Measurements from ENCODE around the gene PNKP.

PNKP gene

DNA sequence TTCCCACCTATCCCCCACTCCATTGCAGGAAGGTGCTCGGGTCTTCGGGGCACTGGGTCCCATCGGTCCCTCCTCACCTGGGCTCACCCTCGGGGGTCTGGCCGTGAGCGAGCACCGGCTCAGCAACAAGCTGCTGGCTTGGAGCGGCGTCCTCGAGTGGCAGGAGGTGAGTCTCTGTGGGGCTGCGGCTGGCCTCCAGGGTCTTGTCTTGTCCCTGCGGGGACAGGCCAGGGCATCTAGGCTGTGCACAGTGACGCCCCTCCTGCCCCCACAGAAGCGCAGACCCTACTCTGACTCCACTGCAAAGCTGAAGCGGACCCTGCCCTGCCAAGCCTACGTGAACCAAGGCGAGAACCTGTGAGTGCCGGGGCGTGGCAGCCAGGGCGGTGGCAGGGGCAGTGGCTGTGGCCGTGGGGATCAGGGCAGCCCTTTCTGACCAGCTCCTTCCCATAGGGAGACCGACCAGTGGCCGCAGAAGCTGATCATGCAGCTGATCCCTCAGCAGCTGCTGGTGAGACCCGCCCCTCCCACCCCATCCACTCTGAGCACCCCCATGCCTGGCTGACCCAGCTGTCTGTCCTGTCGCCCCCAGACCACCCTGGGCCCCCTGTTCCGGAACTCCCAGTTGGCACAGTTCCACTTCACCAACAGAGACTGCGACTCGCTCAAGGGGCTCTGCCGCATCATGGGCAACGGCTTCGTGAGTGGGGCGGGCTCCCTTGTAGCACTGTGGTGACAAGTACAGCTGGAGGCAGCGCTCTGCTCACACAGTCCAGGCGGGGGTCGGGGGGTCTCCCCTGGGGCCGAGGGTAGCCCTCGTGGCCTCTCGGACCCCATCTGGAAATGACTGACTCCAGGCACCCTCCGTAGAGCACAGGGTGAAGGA is 12.8 kb downstream of the PNKP start:
- no peak for TF ChIP-seq POU6F1 (CRISPR knock-in tag; IDR thresholded peaks at IDR 0.05; ENCODE audit: borderline replicate concordance, low read depth)
- TF ChIP-seq ZNF8 (CRISPR knock-in tag; IDR thresholded peaks at IDR 0.05) = no peak
- no peak for TF ChIP-seq OSR1 (CRISPR knock-in tag; IDR thresholded peaks at IDR 0.05)
- no peak for TF ChIP-seq ZFP30 (CRISPR knock-in tag; IDR thresholded peaks at IDR 0.05)
- TF ChIP-seq, protein P1, sequence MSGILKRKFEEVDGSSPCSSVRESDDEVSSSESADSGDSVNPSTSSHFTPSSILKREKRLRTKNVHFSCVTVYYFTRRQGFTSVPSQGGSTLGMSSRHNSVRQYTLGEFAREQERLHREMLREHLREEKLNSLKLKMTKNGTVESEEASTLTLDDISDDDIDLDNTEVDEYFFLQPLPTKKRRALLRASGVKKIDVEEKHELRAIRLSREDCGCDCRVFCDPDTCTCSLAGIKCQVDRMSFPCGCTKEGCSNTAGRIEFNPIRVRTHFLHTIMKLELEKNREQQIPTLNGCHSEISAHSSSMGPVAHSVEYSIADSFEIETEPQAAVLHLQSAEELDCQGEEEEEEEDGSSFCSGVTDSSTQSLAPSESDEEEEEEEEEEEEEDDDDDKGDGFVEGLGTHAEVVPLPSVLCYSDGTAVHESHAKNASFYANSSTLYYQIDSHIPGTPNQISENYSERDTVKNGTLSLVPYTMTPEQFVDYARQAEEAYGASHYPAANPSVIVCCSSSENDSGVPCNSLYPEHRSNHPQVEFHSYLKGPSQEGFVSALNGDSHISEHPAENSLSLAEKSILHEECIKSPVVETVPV (CRISPR knock-in tag; IDR thresholded peaks at IDR 0.05) = no peak
- TF ChIP-seq ESRRG (CRISPR knock-in tag; IDR thresholded peaks at IDR 0.05) = no peak
- no peak for TF ChIP-seq RARB (CRISPR knock-in tag; IDR thresholded peaks at IDR 0.05)
- TF ChIP-seq ARNTL (CRISPR knock-in tag; IDR thresholded peaks at IDR 0.05; ENCODE audit: borderline replicate concordance, low read depth) = no peak
- no peak for TF ChIP-seq PPARA (CRISPR knock-in tag; IDR thresholded peaks at IDR 0.05; ENCODE audit: borderline replicate concordance)
- no peak for TF ChIP-seq GLIS3 (CRISPR knock-in tag; IDR thresholded peaks at IDR 0.05)
- TF ChIP-seq ZC3H10 (CRISPR knock-in tag; IDR thresholded peaks at IDR 0.05) = no peak
- TF ChIP-seq CSDC2 (CRISPR knock-in tag; IDR thresholded peaks at IDR 0.05) = no peak
- TF ChIP-seq, protein P2, sequence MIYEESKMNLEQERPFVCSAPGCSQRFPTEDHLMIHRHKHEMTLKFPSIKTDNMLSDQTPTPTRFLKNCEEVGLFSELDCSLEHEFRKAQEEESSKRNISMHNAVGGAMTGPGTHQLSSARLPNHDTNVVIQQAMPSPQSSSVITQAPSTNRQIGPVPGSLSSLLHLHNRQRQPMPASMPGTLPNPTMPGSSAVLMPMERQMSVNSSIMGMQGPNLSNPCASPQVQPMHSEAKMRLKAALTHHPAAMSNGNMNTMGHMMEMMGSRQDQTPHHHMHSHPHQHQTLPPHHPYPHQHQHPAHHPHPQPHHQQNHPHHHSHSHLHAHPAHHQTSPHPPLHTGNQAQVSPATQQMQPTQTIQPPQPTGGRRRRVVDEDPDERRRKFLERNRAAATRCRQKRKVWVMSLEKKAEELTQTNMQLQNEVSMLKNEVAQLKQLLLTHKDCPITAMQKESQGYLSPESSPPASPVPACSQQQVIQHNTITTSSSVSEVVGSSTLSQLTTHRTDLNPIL (CRISPR knock-in tag; IDR thresholded peaks at IDR 0.05; ENCODE audit: low read depth) = no peak
- TF ChIP-seq TOX (CRISPR knock-in tag; IDR thresholded peaks at IDR 0.05; ENCODE audit: borderline replicate concordance) = no peak
- ATAC-seq = no peak

- TF ChIP-seq PPARA (CRISPR knock-in tag; IDR thresholded peaks at IDR 0.05; ENCODE audit: borderline replicate concordance) = no peak
Observed at GRCh38 chr19:49853852-49854377, 13.5 kb downstream of the PNKP start.

GRCh38 chr19:49852631-49853126 is 14.7 kb downstream of the PNKP start:
- no peak for ATAC-seq
- TF ChIP-seq ZNF8 (CRISPR knock-in tag; IDR thresholded peaks at IDR 0.05) (no peak), CSDC2 (CRISPR knock-in tag; IDR thresholded peaks at IDR 0.05) (no peak)

More at GRCh38 chr19:49853852-49854377, 13.5 kb downstream of the PNKP start:
- no peak for ATAC-seq

- TF ChIP-seq TOX (CRISPR knock-in tag; IDR thresholded peaks at IDR 0.05; ENCODE audit: borderline replicate concordance) (no peak), RARB (CRISPR knock-in tag; IDR thresholded peaks at IDR 0.05) (no peak), TCF4 (CRISPR knock-in tag; IDR thresholded peaks at IDR 0.05; ENCODE audit: borderline replicate concordance) (no peak), ZNF565 (CRISPR knock-in tag; conservative IDR thresholded peaks at IDR 0.05; ENCODE audit: low read depth) (no peak), ZNF70 (CRISPR knock-in tag; IDR thresholded peaks at IDR 0.05) (no peak), SNAI2 (CRISPR knock-in tag; IDR thresholded peaks at IDR 0.05) (no peak), POU6F1 (CRISPR knock-in tag; IDR thresholded peaks at IDR 0.05; ENCODE audit: borderline replicate concordance, low read depth) (no peak), ZFP30 (CRISPR knock-in tag; IDR thresholded peaks at IDR 0.05) (no peak), OSR1 (CRISPR knock-in tag; IDR thresholded peaks at IDR 0.05) (no peak), PPARA (CRISPR knock-in tag; IDR thresholded peaks at IDR 0.05; ENCODE audit: borderline replicate concordance) (no peak), ESRRG (CRISPR knock-in tag; IDR thresholded peaks at IDR 0.05) (no peak), GLIS3 (CRISPR knock-in tag; IDR thresholded peaks at IDR 0.05) (no peak)
- TF ChIP-seq, protein P2 (CRISPR knock-in tag; IDR thresholded peaks at IDR 0.05; ENCODE audit: low read depth) = no peak
- TF ChIP-seq, protein P3, sequence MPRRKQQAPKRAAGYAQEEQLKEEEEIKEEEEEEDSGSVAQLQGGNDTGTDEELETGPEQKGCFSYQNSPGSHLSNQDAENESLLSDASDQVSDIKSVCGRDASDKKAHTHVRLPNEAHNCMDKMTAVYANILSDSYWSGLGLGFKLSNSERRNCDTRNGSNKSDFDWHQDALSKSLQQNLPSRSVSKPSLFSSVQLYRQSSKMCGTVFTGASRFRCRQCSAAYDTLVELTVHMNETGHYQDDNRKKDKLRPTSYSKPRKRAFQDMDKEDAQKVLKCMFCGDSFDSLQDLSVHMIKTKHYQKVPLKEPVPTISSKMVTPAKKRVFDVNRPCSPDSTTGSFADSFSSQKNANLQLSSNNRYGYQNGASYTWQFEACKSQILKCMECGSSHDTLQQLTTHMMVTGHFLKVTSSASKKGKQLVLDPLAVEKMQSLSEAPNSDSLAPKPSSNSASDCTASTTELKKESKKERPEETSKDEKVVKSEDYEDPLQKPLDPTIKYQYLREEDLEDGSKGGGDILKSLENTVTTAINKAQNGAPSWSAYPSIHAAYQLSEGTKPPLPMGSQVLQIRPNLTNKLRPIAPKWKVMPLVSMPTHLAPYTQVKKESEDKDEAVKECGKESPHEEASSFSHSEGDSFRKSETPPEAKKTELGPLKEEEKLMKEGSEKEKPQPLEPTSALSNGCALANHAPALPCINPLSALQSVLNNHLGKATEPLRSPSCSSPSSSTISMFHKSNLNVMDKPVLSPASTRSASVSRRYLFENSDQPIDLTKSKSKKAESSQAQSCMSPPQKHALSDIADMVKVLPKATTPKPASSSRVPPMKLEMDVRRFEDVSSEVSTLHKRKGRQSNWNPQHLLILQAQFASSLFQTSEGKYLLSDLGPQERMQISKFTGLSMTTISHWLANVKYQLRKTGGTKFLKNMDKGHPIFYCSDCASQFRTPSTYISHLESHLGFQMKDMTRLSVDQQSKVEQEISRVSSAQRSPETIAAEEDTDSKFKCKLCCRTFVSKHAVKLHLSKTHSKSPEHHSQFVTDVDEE (CRISPR knock-in tag; IDR thresholded peaks at IDR 0.05) = no peak
- TF ChIP-seq, protein P1 (CRISPR knock-in tag; IDR thresholded peaks at IDR 0.05) = no peak
- no peak for ATAC-seq
Observed at GRCh38 chr19:49851456-49852259, 15.7 kb downstream of the PNKP start.

Measured in SK-N-SH treated with all-trans-retinoic acid at 6 μM for 48 hours (cell line).